GM19099 (cell line): ENCODE measurements around the gene OR2T1.

Source experiments
- POLR2A ChIP-seq: IDR thresholded peaks from 3 replicates; pipeline ENCODE4 v1.6.1; 2011; ENCODE audit warnings: low read depth; ENCODE audit not compliant: insufficient read length; ENCODE audit errors: extremely low read depth

Gene OR2T1, protein sequence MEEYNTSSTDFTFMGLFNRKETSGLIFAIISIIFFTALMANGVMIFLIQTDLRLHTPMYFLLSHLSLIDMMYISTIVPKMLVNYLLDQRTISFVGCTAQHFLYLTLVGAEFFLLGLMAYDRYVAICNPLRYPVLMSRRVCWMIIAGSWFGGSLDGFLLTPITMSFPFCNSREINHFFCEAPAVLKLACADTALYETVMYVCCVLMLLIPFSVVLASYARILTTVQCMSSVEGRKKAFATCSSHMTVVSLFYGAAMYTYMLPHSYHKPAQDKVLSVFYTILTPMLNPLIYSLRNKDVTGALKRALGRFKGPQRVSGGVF

GRCh38 chr1:248402748-248403147, at the start of gene OR2T1:
Gene OR2T1, plus strand, starts transcription at chr1:248403048. Its CDS starts 3,100 bp downstream, at chr1:248406148.
- no peak for TF ChIP-seq POLR2A

GRCh38 chr1:248359415-248359814, 43.4 kb upstream of the OR2T1 start:
- TF ChIP-seq POLR2A = no peak

- TF ChIP-seq POLR2A = no peak
Observed at GRCh38 chr1:248361121-248361715, 41.6 kb upstream of the OR2T1 start, which contains the start of gene OR2T4. Gene OR2T4, plus strand, starts transcription at chr1:248361665. Its CDS starts 0 bp downstream, at chr1:248361665.

DNA sequence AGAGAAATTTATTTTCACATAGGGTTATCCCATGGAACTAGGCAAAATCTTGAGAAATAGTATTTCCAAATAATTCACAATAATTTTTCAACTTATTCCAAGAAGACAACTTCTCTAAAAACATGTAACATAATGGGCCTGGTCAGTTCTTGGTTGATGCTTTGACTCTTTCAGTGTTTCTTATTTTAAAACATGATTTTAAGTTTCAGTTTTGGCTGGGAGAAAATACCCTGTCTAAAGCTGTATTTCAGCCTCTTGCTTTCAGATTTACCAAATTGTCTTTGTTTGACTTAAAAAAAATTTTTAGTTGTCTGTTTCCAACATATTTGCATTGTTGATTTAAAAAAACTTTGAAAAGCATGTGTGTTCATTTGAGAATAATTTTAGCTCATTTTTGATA, 36.2 kb upstream of the OR2T1 start:
- TF ChIP-seq POLR2A = no peak

DNA sequence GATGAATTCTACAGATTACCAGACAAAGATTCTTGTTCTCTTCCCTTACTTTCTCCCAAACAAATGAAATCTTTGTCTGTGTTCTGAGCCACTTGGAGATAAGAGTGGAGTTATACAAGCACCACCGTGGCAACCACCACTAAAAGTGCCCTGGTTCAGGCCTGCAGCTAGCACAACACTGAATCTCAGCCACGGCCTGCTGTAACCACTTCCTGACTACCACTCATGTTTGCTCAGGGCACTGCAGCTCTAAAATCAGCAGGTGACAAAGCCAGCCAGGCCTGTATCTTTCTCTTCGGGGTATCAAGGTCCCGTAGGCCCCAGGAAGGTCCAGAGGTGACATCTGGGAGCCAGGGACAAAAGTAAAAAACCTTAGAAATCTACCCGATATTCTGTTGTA, 30.5 kb upstream of the OR2T1 start:
- no peak for TF ChIP-seq POLR2A

GRCh38 chr1:248373761-248374160, 29.1 kb upstream of the OR2T1 start:
- TF ChIP-seq POLR2A = no peak

GRCh38 chr1:248375446-248375845, 27.4 kb upstream of the OR2T1 start, which contains the start of gene OR2T6:
Gene OR2T6, plus strand, starts transcription at chr1:248375746. Its CDS starts 11,863 bp downstream, at chr1:248387609.
- no peak for TF ChIP-seq POLR2A

DNA sequence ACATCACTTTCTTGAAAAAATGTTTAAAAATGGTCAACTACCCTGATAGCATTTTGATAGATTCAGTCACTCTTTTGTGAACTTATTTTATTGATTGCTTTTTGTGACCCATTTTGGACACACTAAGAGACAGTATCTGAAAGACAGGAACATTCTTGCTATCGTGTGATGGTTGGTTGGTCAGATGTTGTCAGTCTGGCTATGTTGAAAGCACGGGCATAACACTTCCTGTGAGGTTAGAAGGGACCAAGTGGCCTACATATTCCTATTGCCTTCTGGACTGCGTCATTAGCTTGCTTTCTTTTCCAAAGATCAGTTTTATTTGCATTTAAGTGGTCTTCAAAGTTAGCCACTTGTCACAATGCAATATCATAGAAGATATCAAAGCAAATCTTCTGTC, 25.9 kb upstream of the OR2T1 start:
- TF ChIP-seq POLR2A = no peak

DNA sequence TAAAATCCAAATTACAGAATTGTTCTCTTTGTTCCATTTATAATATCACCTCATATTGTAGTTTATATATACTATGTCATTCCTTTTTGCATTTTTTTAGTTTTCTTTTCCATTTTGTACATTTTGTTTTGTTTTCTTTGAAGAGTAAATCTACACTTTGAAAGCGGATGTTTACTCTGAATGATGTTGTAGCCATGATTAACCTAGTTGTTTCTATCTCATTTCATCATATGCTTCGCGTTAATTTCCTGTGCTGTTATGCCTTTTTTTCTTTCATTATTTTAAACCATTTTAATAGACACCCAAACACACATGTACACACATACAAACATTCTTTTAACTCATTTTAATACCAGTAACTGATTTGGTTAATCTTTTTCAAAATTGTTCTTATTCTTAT, 22.0 kb upstream of the OR2T1 start:
- TF ChIP-seq POLR2A = no peak

GRCh38 chr1:248388426-248388825, 14.4 kb upstream of the OR2T1 start:
- no peak for TF ChIP-seq POLR2A

DNA sequence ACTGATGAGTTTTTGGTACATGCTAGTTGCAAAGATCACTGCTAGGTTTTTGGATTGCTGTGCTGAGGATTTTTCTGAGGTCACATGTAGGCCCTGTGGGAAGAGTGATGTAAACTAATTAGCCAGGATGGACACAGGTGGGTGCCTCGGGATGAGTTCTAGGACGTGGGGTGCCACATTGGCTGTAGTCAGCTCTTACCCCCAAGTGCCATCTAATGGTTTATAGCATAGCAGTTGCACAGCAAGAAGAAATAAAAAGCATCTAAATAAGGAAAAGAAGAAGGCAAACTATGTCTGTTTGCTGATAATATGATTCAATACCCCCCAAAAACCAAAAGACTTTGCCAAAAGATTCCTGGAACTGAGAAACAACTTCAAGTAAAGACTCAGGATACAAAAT, 9.8 kb upstream of the OR2T1 start:
- TF ChIP-seq POLR2A = no peak

DNA sequence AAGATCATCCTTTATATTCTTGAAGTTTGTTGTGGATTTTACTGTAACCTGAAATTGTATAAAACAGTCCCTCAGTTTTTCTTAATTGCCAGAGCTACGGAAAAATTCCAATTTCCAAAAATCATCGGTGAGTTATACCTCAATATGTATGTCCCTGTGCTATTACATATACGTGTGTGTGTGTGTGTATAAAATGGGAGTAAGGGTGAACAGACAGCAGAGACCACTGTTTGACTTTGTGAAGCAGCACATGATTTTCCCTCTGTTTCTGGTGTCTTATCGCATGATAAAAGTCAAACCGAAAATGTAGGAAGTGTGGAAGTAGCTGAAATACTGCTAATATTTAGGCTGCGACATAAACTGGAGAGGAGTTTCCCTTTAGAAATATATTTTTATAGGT, 1.2 kb downstream of the OR2T1 start:
- no peak for TF ChIP-seq POLR2A

- no peak for TF ChIP-seq POLR2A
Observed at GRCh38 chr1:248406721-248407692, 4.2 kb downstream of the OR2T1 start.

GRCh38 chr1:248416226-248416625, 13.4 kb downstream of the OR2T1 start:
- no peak for TF ChIP-seq POLR2A

DNA sequence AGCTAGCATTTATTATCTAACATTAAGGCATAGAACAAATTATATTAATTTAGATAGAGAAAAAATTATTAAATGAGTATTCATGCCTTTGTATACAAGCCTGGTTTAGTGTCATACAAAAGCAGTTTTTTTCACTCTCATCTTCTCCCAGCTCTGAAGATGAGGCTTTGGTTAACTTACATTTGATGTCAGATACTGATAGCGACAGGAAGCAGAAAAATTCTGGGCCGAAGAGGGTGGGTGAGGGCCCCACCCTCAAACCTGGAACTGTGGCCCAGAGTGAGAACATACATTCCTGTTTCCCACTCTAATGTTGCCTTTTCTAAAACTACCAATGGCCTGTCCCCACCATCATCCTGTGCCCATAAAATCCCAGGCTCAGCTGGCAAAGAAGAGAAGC, 15.0 kb downstream of the OR2T1 start:
- TF ChIP-seq POLR2A = no peak
